Osteoblast (primary cell): Measurements from ENCODE around the gene SPATA16. TPM values are rescaled to one million over a fixed set of nuclear protein-coding genes. Genes with fewer than 3 reads are reported as not detected.
"Not testable (repeated sequence)": the region's sequence is repeated elsewhere in the genome, so short reads cannot be mapped to it uniquely, and the experiment has no call there.

Experiments
- DNase-seq: peaks from one replicate; pipeline ENCODE4 v3.0.0; 2011; ENCODE audit warnings: low spot score, mixed read lengths; ENCODE audit not compliant: insufficient read length; ENCODE audit errors: missing footprints
- H2AFZ ChIP-seq: 2 replicates; pipeline ENCODE4 v1.6.0; 2011; ENCODE audit warnings: mild to moderate bottlenecking, low read length
- H3K27ac ChIP-seq: 2 replicates; pipeline ENCODE4 v1.5.1; 2011; ENCODE audit warnings: mild to moderate bottlenecking, low read depth, low read length, moderate library complexity
- H3K27me3 ChIP-seq: 2 replicates; pipeline ENCODE4 v1.6.0; 2012; ENCODE audit warnings: mild to moderate bottlenecking, control low read depth, inconsistent platforms, low read length, moderate library complexity; ENCODE audit not compliant: insufficient read depth
- H3K36me3 ChIP-seq: 2 replicates; pipeline ENCODE4 v1.5.1; 2011; ENCODE audit warnings: mild to moderate bottlenecking, low read length, control low read depth, moderate library complexity; ENCODE audit not compliant: insufficient read depth
- H3K4me1 ChIP-seq: 2 replicates; pipeline ENCODE4 v1.5.1; 2011; ENCODE audit warnings: mild to moderate bottlenecking, low read length, control low read depth, moderate library complexity; ENCODE audit not compliant: insufficient read depth
- H3K4me2 ChIP-seq: 2 replicates; pipeline ENCODE4 v1.6.0; 2011; ENCODE audit warnings: mild to moderate bottlenecking, low read length; ENCODE audit not compliant: insufficient read depth
- H3K4me3 ChIP-seq: fragments of 200-600 bp; sonication (generic); 3 replicates; pipeline ENCODE4 v1.5.1; 2012; ENCODE audit warnings: mild to moderate bottlenecking, low read length, inconsistent platforms; ENCODE audit not compliant: insufficient read depth
- H3K79me2 ChIP-seq: 2 replicates; pipeline ENCODE4 v1.6.0; 2012; ENCODE audit warnings: mild to moderate bottlenecking, low read length, control low read depth, inconsistent platforms; ENCODE audit not compliant: insufficient read depth
- H3K9me3 ChIP-seq: 2 replicates; pipeline ENCODE4 v1.5.1; 2011; ENCODE audit warnings: low read depth, low read length, control low read depth
- H4K20me1 ChIP-seq: 2 replicates; pipeline ENCODE4 v1.6.0; 2012; ENCODE audit warnings: mild to moderate bottlenecking, low read length, control low read depth; ENCODE audit not compliant: insufficient read depth
- CTCF ChIP-seq: IDR thresholded peaks from 2 replicates; pipeline ENCODE4 v1.5.1; 2011; ENCODE audit warnings: mild to moderate bottlenecking, low read depth, low read length, moderate library complexity; ENCODE audit errors: extremely low read depth
- total RNA-seq: library from RNA; depleted of rRNA; stranded (reverse); fragments of >200 nt; gene quantifications from 2 replicates; pipeline ENCODE4 v1.2.3, GENCODE V29; 2012

SPATA16 gene
- total RNA-seq, 1 donor: not detected

GRCh38 chr3:173027429-173027828 is 113.6 kb downstream of the SPATA16 start:
- H3K27ac ChIP-seq: no peak overlapping the region
- H3K4me3 ChIP-seq: no peak overlapping the region
- DNase-seq: no peak
- H3K9me3 ChIP-seq: no peaks in the 10 kb centered on the region
- H3K36me3 ChIP-seq: no peaks in the 10 kb centered on the region
- no peak overlapping the region for H2AFZ ChIP-seq
- H3K79me2 ChIP-seq: no peaks in the 10 kb centered on the region
- H3K4me2 ChIP-seq: no peak overlapping the region
- no peaks in the 10 kb centered on the region for H3K4me1 ChIP-seq
- no peaks in the 10 kb centered on the region for H3K27me3 ChIP-seq
- H4K20me1 ChIP-seq: no peaks in the 10 kb centered on the region
- no peak for TF ChIP-seq CTCF

- H3K79me2 ChIP-seq: no peaks in the 10 kb centered on the region
- H3K4me1 ChIP-seq: no peaks in the 10 kb centered on the region
- H4K20me1 ChIP-seq: no peaks in the 10 kb centered on the region
- H3K4me2 ChIP-seq: no peak overlapping the region
- H3K27me3 ChIP-seq: no peaks in the 10 kb centered on the region
- no peak overlapping the region for H3K4me3 ChIP-seq
- H2AFZ ChIP-seq: no peak overlapping the region
- no peak for DNase-seq
- TF ChIP-seq CTCF: no peak
- H3K9me3 ChIP-seq: no peaks in the 10 kb centered on the region
- no peak overlapping the region for H3K27ac ChIP-seq
- no peaks in the 10 kb centered on the region for H3K36me3 ChIP-seq
Observed at GRCh38 chr3:173025941-173026340, 115.1 kb downstream of the SPATA16 start.

- Histone ChIP-seq H4K20me1 (no peaks in the 10 kb centered on the region), H3K79me2 (no peaks in the 10 kb centered on the region), H3K36me3 (no peaks in the 10 kb centered on the region), H3K27ac (no peak overlapping the region), H2AFZ (no peak overlapping the region), H3K9me3 (no peaks in the 10 kb centered on the region), H3K27me3 (no peaks in the 10 kb centered on the region), H3K4me3 (no peak overlapping the region), H3K4me1 (no peaks in the 10 kb centered on the region), H3K4me2 (no peak overlapping the region)
- TF ChIP-seq CTCF: no peak
- DNase-seq: no peak
Observed at GRCh38 chr3:173021547-173022185, 119.4 kb downstream of the SPATA16 start.

- not testable (repeated sequence) for DNase-seq, H3K4me2 ChIP-seq, H4K20me1 ChIP-seq, H3K36me3 ChIP-seq, H3K27me3 ChIP-seq, H3K27ac ChIP-seq, H2AFZ ChIP-seq, H3K79me2 ChIP-seq, H3K4me3 ChIP-seq, H3K4me1 ChIP-seq, H3K9me3 ChIP-seq
Observed at GRCh38 chr3:173020128-173020527, 120.9 kb downstream of the SPATA16 start.
